Loucy (cell line): Measurements from ENCODE around the gene C1orf174.

Experiments used
- EZH2phosphoT487 ChIP-seq: fragments of 200-600 bp; IDR thresholded peaks from 2 replicates; pipeline ENCODE4 v1.6.1; 2018; ENCODE audit warnings: antibody characterized with exemption, mild to moderate bottlenecking, moderate library complexity, borderline replicate concordance
- TF ChIP-seq, protein P1 (sequence below): fragments of 200-600 bp; sonication (generic); conservative IDR thresholded peaks from 2 replicates; pipeline ENCODE4 v1.5.1; 2014; ENCODE audit warnings: mild to moderate bottlenecking, antibody characterized with exemption, low read length

DNA sequence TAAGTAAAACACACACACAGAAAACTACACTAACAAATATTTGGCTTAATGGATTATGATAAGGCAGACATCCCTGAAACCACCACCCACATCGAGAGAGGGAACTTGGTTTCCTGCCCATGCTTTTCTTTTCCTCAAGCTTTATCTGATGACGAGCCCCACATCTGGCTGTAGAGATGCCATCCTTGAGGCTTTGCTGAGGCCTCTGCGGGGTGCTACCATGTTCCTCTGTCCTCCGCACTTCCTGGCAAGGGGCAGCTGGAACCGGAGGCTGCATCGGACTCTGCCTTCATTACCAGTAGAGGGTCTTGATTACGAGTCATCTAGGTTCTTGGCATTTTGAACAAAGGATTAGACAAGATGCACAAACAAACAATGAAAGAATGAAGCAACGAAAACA, 21.7 kb upstream of the C1orf174 start:
- TF ChIP-seq, protein P1, sequence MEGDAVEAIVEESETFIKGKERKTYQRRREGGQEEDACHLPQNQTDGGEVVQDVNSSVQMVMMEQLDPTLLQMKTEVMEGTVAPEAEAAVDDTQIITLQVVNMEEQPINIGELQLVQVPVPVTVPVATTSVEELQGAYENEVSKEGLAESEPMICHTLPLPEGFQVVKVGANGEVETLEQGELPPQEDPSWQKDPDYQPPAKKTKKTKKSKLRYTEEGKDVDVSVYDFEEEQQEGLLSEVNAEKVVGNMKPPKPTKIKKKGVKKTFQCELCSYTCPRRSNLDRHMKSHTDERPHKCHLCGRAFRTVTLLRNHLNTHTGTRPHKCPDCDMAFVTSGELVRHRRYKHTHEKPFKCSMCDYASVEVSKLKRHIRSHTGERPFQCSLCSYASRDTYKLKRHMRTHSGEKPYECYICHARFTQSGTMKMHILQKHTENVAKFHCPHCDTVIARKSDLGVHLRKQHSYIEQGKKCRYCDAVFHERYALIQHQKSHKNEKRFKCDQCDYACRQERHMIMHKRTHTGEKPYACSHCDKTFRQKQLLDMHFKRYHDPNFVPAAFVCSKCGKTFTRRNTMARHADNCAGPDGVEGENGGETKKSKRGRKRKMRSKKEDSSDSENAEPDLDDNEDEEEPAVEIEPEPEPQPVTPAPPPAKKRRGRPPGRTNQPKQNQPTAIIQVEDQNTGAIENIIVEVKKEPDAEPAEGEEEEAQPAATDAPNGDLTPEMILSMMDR = no peak
- no peak for TF ChIP-seq EZH2phosphoT487
